Measurements from ENCODE around the gene DEFB123. TPM values are rescaled to one million over a fixed set of nuclear protein-coding genes. Genes with fewer than 3 reads are reported as not detected.
"Not testable (repeated sequence)": the region's sequence is repeated elsewhere in the genome, so short reads cannot be mapped to it uniquely, and the experiment has no call there.

Gene DEFB123
- total and polyA plus RNA-seq, 9 of the 15 experiments (the other 6 are each of a cell fraction or from before 2014, with no cell fraction given), result not detected

GRCh38 chr20:31454361-31454760, 13.9 kb downstream of the DEFB123 start:
- intact Hi-C loops (cut with micrococcal nuclease), result no loop called here
- in situ Hi-C loops (cut with MboI), result no loop called here
- ATAC-seq (peak; percentile 49), DNase-seq (ENCODE audit: extremely low read depth in 1 of 4, low spot score in 3 of 4) (no peak), FAIRE-seq (peak; percentile 29)
- no peak overlapping the region for H3K27ac ChIP-seq (ENCODE audit: extremely low read depth, low read depth, low read length)
- no peak overlapping the region for H3K4me2 ChIP-seq (ENCODE audit: insufficient read depth, low read length)
- no peak overlapping the region for H3K4me3 ChIP-seq
- no peak overlapping the region for H3K9ac ChIP-seq (ENCODE audit: insufficient read depth in 1 of 2, low read depth in 2 of 2, low read length in 2 of 2)
- CTCF ChIA-PET (ENCODE audit: low intra/inter-chr PET ratio), result interaction anchor here (1.1 kb wide), 1 partner anchor 141 kb away, joined by 3 read pairs; no protein-coding TSS in a partner anchor
- no peaks in the 10 kb centered on the region; a peak in 2 of 5 replicates for H3K27me3 ChIP-seq (ENCODE audit: control insufficient read depth in 2 of 2, insufficient read depth in 2 of 2, low read length in 2 of 2)
- H3K9me3 ChIP-seq (replicated peaks; ENCODE audit: control insufficient read depth, insufficient read depth, low read depth, low read length), result no peaks in the 10 kb centered on the region
- H2AFZ ChIP-seq (ENCODE audit: low read depth, low read length), result no peak overlapping the region
- H3K36me3 ChIP-seq (ENCODE audit: control insufficient read depth, insufficient read depth, low read length), result no peaks in the 10 kb centered on the region
- POLR2A ChIA-PET, result no interaction called here
- no peaks in the 10 kb centered on the region for H4K20me1 ChIP-seq (replicated peaks; ENCODE audit: control insufficient read depth, insufficient read depth, low read length)
- H3K4me1 ChIP-seq (replicated peaks in 1 of 2; ENCODE audit: control insufficient read depth in 2 of 2, insufficient read depth in 2 of 2, low read length in 2 of 2), result no peaks in the 10 kb centered on the region; a peak in 1 of 5 replicates
- no TSS peak for BruUV-seq (replicated peaks)
- H3K79me2 ChIP-seq (ENCODE audit: control insufficient read depth, insufficient read depth, low read length), result no peaks in the 10 kb centered on the region
- 0% methylated on average over 1 of the region's 1 CpG for WGBS (ENCODE audit: insufficient coverage, low coverage, missing lambda C conversion rate)
- TF ChIP-seq ZNF583 (CRISPR knock-in tag; IDR thresholded peaks at IDR 0.05), result no peak
- no peak for TF ChIP-seq ZFP36 (IDR thresholded peaks at IDR 0.05; ENCODE audit: low read depth, low read length, partially characterized antibody)
- TF ChIP-seq CREBBP (IDR thresholded peaks at IDR 0.05; ENCODE audit: low read depth, low read length), result no peak
- no peak for TF ChIP-seq MECOM (CRISPR knock-in tag; IDR thresholded peaks at IDR 0.05)
- TF ChIP-seq, protein P1, sequence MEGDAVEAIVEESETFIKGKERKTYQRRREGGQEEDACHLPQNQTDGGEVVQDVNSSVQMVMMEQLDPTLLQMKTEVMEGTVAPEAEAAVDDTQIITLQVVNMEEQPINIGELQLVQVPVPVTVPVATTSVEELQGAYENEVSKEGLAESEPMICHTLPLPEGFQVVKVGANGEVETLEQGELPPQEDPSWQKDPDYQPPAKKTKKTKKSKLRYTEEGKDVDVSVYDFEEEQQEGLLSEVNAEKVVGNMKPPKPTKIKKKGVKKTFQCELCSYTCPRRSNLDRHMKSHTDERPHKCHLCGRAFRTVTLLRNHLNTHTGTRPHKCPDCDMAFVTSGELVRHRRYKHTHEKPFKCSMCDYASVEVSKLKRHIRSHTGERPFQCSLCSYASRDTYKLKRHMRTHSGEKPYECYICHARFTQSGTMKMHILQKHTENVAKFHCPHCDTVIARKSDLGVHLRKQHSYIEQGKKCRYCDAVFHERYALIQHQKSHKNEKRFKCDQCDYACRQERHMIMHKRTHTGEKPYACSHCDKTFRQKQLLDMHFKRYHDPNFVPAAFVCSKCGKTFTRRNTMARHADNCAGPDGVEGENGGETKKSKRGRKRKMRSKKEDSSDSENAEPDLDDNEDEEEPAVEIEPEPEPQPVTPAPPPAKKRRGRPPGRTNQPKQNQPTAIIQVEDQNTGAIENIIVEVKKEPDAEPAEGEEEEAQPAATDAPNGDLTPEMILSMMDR (IDR thresholded peaks at IDR 0.05 in 2 of 3, conservative IDR thresholded peaks at IDR 0.05 in 1 of 3; ENCODE audit: insufficient read depth in 2 of 3, low read depth in 1 of 3, low read length in 3 of 3), result peak in 1 of 3 experiments; percentile 18; a peak in 2 of 6 replicates
- TF ChIP-seq SUPT5H (IDR thresholded peaks at IDR 0.05), result no peak
- TF ChIP-seq HNRNPH1 (optimal IDR thresholded peaks at IDR 0.05; ENCODE audit: low read depth, low read length), result no peak
- no peak for TF ChIP-seq USF1 (CRISPR knock-in tag; IDR thresholded peaks at IDR 0.05)
- TF ChIP-seq BCOR (IDR thresholded peaks at IDR 0.05), result no peak
- TF ChIP-seq WHSC1 (IDR thresholded peaks at IDR 0.05; ENCODE audit: low read length), result no peak
- TF ChIP-seq RAD21 (CRISPR knock-in tag; conservative IDR thresholded peaks at IDR 0.05 in 1 of 2, IDR thresholded peaks at IDR 0.05 in 1 of 2), result peak in 1 of 2 experiments; percentile 33; a peak in 2 of 4 replicates
- no peak for TF ChIP-seq ZFX (CRISPR knock-in tag; IDR thresholded peaks at IDR 0.05)
- no peaks in the 10 kb centered on the region for H3K9me1 ChIP-seq (ENCODE audit: control insufficient read depth, insufficient read depth, low read length)

DNA sequence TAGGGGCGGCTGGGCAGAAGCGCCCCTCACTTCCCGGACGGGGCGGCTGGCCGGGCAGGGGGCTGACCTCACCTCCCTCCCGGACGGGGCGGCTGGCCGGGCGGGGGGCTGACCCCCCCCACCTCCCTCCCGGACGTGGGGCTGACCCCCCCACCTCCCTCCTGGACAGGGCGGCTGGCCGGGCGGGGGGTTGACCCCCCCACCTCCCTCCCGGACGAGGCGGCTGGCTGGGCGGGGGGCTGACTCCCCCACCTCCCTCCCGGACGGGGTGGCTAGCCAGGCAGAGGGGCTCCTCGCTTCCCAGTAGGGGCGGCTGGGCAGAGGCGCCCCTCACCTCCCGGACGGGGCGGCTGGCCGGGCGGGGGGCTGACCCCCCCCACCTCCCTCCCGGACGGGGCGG, 30.5 kb downstream of the DEFB123 start:
- ATAC-seq; DNase-seq (ENCODE audit: extremely low read depth in 1 of 4, low spot score in 3 of 4); POLR2A ChIA-PET; FAIRE-seq; H3K9me1 ChIP-seq (ENCODE audit: control insufficient read depth, insufficient read depth, low read length); H3K27ac ChIP-seq (ENCODE audit: extremely low read depth, low read depth, low read length); H3K9me3 ChIP-seq (replicated peaks; ENCODE audit: control insufficient read depth, insufficient read depth, low read depth, low read length); BruUV-seq (replicated peaks); H3K9ac ChIP-seq (ENCODE audit: insufficient read depth in 1 of 2, low read depth in 2 of 2, low read length in 2 of 2); H4K20me1 ChIP-seq (replicated peaks; ENCODE audit: control insufficient read depth, insufficient read depth, low read length); in situ Hi-C loops (cut with MboI); H2AFZ ChIP-seq (ENCODE audit: low read depth, low read length); H3K4me2 ChIP-seq (ENCODE audit: insufficient read depth, low read length); H3K4me3 ChIP-seq; H3K79me2 ChIP-seq (ENCODE audit: control insufficient read depth, insufficient read depth, low read length); intact Hi-C loops (cut with micrococcal nuclease); CTCF ChIA-PET (ENCODE audit: low intra/inter-chr PET ratio); H3K36me3 ChIP-seq (ENCODE audit: control insufficient read depth, insufficient read depth, low read length): not testable (repeated sequence)
- Histone ChIP-seq H3K4me1 (replicated peaks in 1 of 2; ENCODE audit: control insufficient read depth in 2 of 2, insufficient read depth in 2 of 2, low read length in 2 of 2) (peaks cover 5 to 14% of the 10 kb centered on the region in 2 experiments; a peak in 4 of 5 replicates), H3K27me3 (ENCODE audit: control insufficient read depth in 2 of 2, insufficient read depth in 2 of 2, low read length in 2 of 2) (peaks cover 7 to 13% of the 10 kb centered on the region in 2 experiments; a peak in 4 of 5 replicates)
- no CpG with 5 or more reads among the region's 33 CpGs for WGBS (ENCODE audit: insufficient coverage, low coverage, missing lambda C conversion rate)

All from K562 (cell line).